Measurements from ENCODE around the gene CIITA. TPM values are rescaled to one million over a fixed set of nuclear protein-coding genes. Genes with fewer than 3 reads are reported as not detected.
"Not testable (repeated sequence)": the region's sequence is repeated elsewhere in the genome, so short reads cannot be mapped to it uniquely, and the experiment has no call there.

CIITA gene
- total RNA-seq, 1 donor from 2014 or later, result 0.04 TPM

- Histone ChIP-seq H3K27me3 (ENCODE audit: control insufficient read depth, insufficient read depth, low read length) (no peaks in the 10 kb centered on the region), H3K4me3 (ENCODE audit: low read depth, low read length) (no peak overlapping the region), H3K36me3 (ENCODE audit: control insufficient read depth, insufficient read depth, low read length) (no peaks in the 10 kb centered on the region)
- TF ChIP-seq, protein P1, sequence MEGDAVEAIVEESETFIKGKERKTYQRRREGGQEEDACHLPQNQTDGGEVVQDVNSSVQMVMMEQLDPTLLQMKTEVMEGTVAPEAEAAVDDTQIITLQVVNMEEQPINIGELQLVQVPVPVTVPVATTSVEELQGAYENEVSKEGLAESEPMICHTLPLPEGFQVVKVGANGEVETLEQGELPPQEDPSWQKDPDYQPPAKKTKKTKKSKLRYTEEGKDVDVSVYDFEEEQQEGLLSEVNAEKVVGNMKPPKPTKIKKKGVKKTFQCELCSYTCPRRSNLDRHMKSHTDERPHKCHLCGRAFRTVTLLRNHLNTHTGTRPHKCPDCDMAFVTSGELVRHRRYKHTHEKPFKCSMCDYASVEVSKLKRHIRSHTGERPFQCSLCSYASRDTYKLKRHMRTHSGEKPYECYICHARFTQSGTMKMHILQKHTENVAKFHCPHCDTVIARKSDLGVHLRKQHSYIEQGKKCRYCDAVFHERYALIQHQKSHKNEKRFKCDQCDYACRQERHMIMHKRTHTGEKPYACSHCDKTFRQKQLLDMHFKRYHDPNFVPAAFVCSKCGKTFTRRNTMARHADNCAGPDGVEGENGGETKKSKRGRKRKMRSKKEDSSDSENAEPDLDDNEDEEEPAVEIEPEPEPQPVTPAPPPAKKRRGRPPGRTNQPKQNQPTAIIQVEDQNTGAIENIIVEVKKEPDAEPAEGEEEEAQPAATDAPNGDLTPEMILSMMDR (IDR thresholded peaks at IDR 0.05; ENCODE audit: insufficient read depth, low read length, poor library complexity, severe bottlenecking), result no peak
- DNase-seq (ENCODE audit: low read depth), result no peak
Observed at GRCh38 chr16:10939649-10940234, 62.7 kb downstream of the CIITA start.

- Histone ChIP-seq H3K36me3 (ENCODE audit: control insufficient read depth, insufficient read depth, low read length) (no peaks in the 10 kb centered on the region), H3K27me3 (ENCODE audit: control insufficient read depth, insufficient read depth, low read length) (no peaks in the 10 kb centered on the region), H3K4me3 (ENCODE audit: low read depth, low read length) (peak overlapping the region; percentile 48)
- DNase-seq (ENCODE audit: low read depth), result no peak
- TF ChIP-seq, protein P1 (IDR thresholded peaks at IDR 0.05; ENCODE audit: insufficient read depth, low read length, poor library complexity, severe bottlenecking), result no peak
Observed at GRCh38 chr16:10940501-10941079, 63.6 kb downstream of the CIITA start.

GRCh38 chr16:10941127-10941933 is 64.3 kb downstream of the CIITA start:
- no peak for DNase-seq (ENCODE audit: low read depth)

GRCh38 chr16:10941935-10942351 is 64.9 kb downstream of the CIITA start:
- H3K4me3 ChIP-seq (ENCODE audit: low read depth, low read length), result peak overlapping the region; percentile 48
- DNase-seq (ENCODE audit: low read depth); H3K27me3 ChIP-seq (ENCODE audit: control insufficient read depth, insufficient read depth, low read length); H3K36me3 ChIP-seq (ENCODE audit: control insufficient read depth, insufficient read depth, low read length): not testable (repeated sequence)

More at GRCh38 chr16:10941127-10941933, 64.3 kb downstream of the CIITA start:
- TF ChIP-seq, protein P1 (IDR thresholded peaks at IDR 0.05; ENCODE audit: insufficient read depth, low read length, poor library complexity, severe bottlenecking), result no peak
- H3K36me3 ChIP-seq (ENCODE audit: control insufficient read depth, insufficient read depth, low read length), result no peaks in the 10 kb centered on the region
- no peaks in the 10 kb centered on the region for H3K27me3 ChIP-seq (ENCODE audit: control insufficient read depth, insufficient read depth, low read length)
- H3K4me3 ChIP-seq (ENCODE audit: low read depth, low read length), result peak overlapping the region; percentile 48

- DNase-seq (ENCODE audit: low read depth), result no peak
- H3K36me3 ChIP-seq (ENCODE audit: control insufficient read depth, insufficient read depth, low read length), result no peaks in the 10 kb centered on the region
- H3K27me3 ChIP-seq (ENCODE audit: control insufficient read depth, insufficient read depth, low read length), result no peaks in the 10 kb centered on the region
- TF ChIP-seq, protein P1 (IDR thresholded peaks at IDR 0.05; ENCODE audit: insufficient read depth, low read length, poor library complexity, severe bottlenecking), result no peak
- peak within 1 kb of the TSS; percentile 48 for H3K4me3 ChIP-seq (ENCODE audit: low read depth, low read length)
Observed at GRCh38 chr16:10942352-10943063, 65.5 kb downstream of the CIITA start, which contains the start of gene DEXI. Gene DEXI (minus strand): TSS chr16:10942468. CDS start chr16:10942005, 463 bp downstream.

DNA sequence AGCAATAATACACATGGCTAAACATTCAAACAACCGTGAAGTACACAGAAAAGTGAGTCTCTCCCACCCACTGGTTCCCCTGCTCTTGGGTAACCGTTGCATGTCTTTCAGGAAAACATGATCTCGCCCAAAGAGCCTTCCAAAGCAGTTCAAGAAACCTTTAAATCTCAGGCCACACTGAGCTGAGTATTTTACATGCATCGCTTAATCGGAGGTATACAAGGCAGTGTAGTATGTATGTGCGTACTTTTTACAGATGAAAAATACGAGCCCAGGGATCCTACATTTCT is 66.0 kb downstream of the CIITA start:
- TF ChIP-seq, protein P1 (IDR thresholded peaks at IDR 0.05; ENCODE audit: insufficient read depth, low read length, poor library complexity, severe bottlenecking), result no peak
- Histone ChIP-seq H3K4me3 (ENCODE audit: low read depth, low read length) (no peak overlapping the region), H3K27me3 (ENCODE audit: control insufficient read depth, insufficient read depth, low read length) (no peaks in the 10 kb centered on the region), H3K36me3 (ENCODE audit: control insufficient read depth, insufficient read depth, low read length) (no peaks in the 10 kb centered on the region)
- no peak for DNase-seq (ENCODE audit: low read depth)

All from kidney epithelial cell (primary cell).